Choroid plexus epithelial cell (primary cell): ENCODE results near the gene TPO.

Source experiments
- DNase-seq: peaks from one replicate; pipeline ENCODE4 v3.0.0-alpha.2; 2010; ENCODE audit warnings: low read depth
- H3K4me3 ChIP-seq: 2 replicates; pipeline ENCODE4 v1.5.1; 2011; ENCODE audit warnings: low read depth, mild to moderate bottlenecking, control low read depth, low read length, moderate library complexity
- TF ChIP-seq, protein P1 (sequence below): conservative IDR thresholded peaks from 2 replicates; pipeline ENCODE4 v1.5.1; 2011; ENCODE audit warnings: low read depth, mild to moderate bottlenecking, control low read depth, inconsistent platforms, low read length, moderate library complexity

Gene TPO

DNA sequence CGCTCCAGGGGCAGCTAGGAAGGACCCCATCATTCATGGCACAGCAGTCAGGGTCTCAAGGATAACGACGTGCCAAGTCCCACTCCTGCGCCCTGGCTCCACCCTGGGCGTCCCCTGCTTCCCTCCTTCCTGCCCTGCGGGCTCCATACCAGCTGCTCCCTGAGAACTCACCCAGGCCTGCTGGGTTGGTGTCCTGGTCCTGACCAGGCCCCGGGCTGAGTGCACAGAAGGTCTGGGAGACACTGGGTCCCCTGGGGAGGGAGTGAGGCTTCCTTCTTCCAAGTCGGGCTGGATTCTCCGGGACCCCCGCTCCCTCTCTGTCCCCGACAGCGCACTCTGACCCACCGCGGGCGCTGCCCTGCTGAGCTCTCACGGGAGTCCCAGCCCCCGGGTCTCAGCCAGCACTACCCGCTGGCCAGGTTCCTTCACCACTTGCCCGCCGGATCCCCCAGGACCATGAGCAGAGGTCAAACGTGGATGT is 170.8 kb downstream of the TPO start:
- no peak overlapping the region for H3K4me3 ChIP-seq
- DNase-seq: no peak
- TF ChIP-seq, protein P1, sequence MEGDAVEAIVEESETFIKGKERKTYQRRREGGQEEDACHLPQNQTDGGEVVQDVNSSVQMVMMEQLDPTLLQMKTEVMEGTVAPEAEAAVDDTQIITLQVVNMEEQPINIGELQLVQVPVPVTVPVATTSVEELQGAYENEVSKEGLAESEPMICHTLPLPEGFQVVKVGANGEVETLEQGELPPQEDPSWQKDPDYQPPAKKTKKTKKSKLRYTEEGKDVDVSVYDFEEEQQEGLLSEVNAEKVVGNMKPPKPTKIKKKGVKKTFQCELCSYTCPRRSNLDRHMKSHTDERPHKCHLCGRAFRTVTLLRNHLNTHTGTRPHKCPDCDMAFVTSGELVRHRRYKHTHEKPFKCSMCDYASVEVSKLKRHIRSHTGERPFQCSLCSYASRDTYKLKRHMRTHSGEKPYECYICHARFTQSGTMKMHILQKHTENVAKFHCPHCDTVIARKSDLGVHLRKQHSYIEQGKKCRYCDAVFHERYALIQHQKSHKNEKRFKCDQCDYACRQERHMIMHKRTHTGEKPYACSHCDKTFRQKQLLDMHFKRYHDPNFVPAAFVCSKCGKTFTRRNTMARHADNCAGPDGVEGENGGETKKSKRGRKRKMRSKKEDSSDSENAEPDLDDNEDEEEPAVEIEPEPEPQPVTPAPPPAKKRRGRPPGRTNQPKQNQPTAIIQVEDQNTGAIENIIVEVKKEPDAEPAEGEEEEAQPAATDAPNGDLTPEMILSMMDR: no peak

DNA sequence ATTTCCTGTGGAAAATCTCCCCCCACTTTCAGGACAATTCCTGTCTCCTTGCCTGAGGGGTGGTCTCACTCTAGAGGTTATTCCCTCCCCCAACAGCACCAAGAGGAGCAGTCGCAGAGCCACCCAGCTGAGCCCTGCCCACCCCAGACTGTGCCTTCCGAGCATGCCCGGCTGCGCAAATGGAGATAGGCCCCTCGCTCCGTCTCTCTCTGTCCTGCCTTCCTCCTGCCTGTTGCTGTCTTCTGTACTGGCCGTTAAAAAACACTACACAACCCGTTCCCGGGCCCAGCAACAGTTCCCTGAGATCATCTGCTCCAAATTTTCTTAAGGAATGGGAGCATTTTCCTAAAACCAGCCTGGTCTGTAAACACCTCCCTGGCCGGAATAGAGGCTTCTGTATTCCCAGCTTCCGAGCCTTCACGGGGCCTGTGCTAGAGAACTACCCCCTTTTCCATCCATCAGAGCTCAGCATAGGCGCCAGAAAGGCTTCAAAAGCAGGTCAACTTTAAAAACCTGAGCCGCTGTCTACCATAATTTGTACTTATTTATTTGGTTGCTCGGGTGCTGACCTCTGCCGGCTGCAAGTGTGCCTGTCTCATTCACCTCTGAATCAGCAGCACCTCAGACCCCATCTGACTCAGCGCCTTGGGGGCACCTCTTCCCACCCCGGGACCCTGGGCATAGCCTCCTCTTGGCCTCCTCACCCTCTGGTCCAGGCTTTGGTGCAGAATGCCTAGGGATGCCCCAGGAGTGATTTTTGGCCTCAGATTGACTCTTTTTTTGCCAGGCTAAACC is 171.6 kb downstream of the TPO start:
- TF ChIP-seq, protein P1: peak; percentile 57
- no peak overlapping the region for H3K4me3 ChIP-seq
- peak; percentile 56 for DNase-seq

DNA sequence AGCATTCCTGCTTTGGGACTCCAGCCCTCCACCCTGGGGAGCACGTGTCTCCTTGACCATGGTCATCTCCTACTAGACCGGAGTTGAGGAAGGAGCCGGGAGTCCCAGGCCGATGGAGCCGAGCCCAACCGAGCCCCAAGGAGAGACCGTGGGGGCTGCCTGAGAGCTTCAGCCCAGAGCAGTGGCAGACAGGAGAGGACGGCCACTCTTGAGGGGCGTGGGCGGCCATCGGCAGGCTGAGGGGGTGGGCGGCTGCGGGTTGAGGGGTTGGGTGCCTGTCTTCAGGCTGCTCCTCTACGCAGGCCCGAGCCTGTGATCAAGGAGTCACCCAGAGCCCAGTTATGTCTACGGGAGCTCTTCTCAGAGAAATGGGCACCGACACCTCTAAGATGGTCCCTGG is 172.4 kb downstream of the TPO start:
- TF ChIP-seq, protein P1: no peak
- H3K4me3 ChIP-seq: no peak overlapping the region
- no peak for DNase-seq

DNA sequence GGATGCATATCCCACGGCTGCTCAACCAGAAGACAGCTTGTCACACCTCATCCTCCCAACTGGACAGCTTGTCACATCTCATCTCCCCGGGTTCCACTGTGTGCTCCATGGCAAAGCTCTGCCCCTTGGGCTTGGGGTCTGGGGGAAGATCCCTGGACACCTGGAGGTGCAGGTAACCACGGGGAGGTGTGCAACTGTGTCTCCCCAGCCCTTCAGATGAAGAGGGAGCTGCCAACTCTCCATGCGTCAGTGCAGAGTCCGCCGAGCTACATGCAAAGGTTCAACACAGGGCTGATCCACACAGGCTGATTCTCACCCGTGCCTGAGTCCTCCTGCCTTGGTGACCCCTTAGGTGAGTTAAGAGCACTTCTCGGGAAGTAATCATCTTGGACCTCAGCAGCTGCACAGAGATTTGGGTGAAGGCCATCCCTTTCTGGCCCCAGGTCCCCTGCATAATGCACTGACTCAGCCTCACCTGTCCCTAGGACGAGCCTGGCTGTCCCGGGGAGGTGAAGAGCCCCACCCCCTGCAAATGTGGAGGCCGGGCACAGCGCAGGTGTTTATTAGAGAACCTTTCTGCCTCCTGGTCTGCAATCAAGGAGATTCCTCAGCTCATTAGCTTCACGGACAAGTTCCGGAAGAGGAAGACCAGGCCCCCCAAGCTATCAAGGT is 173.1 kb downstream of the TPO start:
- TF ChIP-seq, protein P1: no peak
- DNase-seq: no peak
- no peak overlapping the region for H3K4me3 ChIP-seq

DNA sequence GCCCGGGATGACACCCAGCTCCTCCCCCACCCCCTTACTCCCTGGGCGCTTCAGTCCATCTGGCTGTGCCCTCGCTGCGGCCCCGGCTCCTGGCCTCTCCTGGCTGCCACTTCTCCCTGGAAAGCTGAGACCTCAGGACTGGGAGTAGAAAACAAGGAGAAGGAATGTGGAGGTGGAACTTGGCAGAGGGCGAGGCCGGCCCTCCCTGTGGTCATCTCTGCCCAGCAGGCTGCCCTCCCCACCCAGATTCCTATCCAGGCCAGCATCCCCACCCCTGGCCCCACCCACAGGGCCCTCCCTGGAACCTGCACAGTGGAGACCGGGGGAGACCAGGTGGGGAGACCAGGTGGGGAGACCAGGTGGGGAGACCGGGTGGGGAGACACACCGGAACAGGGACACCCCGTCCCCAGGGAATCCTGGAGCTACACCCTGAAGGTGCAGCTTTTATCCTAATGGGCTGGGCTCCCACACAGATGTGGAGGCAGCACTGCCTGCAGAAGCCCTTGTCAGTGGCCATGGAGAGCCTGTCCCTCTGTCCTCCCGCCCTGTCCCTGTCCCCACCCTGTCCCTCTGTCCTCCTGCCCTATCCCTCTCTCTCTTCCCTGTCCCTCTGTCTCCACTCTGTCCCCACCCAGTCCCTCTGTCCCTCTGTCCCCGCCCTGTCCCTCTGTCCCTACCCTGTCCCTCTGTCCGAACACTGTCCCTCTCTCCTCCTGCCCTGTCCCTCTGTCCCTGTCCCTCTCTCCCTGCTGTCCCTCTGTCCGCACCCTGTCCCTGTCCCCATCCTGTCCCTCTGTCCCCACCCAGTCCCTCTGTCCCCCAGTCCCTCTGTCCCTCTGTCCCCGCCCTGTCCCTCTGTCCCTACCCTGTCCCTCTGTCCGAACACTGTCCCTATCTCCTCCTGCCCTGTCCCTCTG is 173.9 kb downstream of the TPO start:
- TF ChIP-seq, protein P1: no peak

DNA sequence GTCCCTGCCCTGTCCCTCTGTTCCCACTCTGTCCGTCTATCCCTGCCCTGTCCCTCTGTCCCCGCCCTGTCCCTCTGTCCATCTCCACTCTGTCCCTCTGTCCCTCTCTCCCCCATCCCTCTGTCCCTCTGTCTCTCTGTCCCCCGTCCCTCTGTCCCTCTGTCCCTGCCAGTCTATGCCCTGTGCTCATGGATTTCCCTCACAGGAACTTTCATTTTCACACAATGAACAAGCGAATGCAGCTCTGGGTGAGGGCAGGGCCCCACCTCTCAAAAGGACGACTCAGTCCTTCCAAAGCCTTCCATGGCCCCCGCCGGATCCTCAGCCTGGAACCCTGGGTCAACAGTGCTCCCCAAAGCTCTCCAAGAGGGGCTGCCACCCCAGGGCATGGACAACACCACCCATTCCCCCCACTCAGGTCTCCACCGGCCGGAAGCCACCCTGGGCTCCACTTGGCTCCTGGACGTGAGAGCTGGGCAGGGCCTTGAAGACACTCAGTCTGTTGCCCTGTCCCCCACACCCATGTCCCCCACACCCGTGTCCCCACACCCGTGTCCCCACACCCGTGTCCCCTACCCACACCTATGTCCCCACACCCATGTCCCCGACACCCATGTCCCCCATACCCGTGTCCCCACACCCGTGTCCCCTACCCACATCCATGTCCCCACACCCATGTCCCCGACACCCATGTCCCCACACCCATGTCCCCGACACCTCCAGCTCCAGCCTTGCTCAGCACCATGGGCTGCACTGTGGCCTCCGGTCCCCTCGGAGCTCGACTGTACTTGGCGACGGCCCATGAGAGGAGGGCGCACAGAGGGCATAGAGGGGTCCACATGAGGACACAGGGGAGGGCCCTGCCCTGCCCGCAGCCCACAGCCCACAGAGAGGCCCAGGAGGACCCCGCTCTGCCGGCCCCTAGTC is 175.1 kb downstream of the TPO start:
- no peak for DNase-seq
- TF ChIP-seq, protein P1: no peak
- no peak overlapping the region for H3K4me3 ChIP-seq

More for the DNA sequence above, 173.9 kb downstream of the TPO start:
- DNase-seq: no peak
- H3K4me3 ChIP-seq: no peak overlapping the region
